ENCODE data around the gene CSF2.

Gene CSF2

GRCh38 chr5:132083071-132083678 is 9.6 kb downstream of the CSF2 start:
- no peak overlapping the region for H3K9ac ChIP-seq

GRCh38 chr5:132085686-132086085 is 12.1 kb downstream of the CSF2 start:
- Histone ChIP-seq H3K36me3 (no peaks in the 10 kb centered on the region), H3K4me1 (peaks cover 24% of the 10 kb centered on the region), H4K20me1 (no peaks in the 10 kb centered on the region), H3K9ac (no peak overlapping the region), H3K27ac (no peak overlapping the region), H3K4me2 (peak overlapping the region; percentile 50; the same call in 1 of the 2 replicates), H3K27me3 (no peaks in the 10 kb centered on the region), H3K4me3 (no peak overlapping the region), H3K9me3 (no peaks in the 10 kb centered on the region)
- no peak for TF ChIP-seq Cebpa-rat (IDR thresholded peaks at IDR 0.05)

More at GRCh38 chr5:132083071-132083678, 9.6 kb downstream of the CSF2 start:
- H4K20me1 ChIP-seq = no peaks in the 10 kb centered on the region
- no peaks in the 10 kb centered on the region for H3K27me3 ChIP-seq
- no peaks in the 10 kb centered on the region for H3K36me3 ChIP-seq
- no peaks in the 10 kb centered on the region for H3K9me3 ChIP-seq
- TF ChIP-seq Cebpa-rat (IDR thresholded peaks at IDR 0.05) = no peak
- no peak overlapping the region for H3K4me2 ChIP-seq
- no peak overlapping the region for H3K27ac ChIP-seq
- no peak overlapping the region for H3K4me3 ChIP-seq
- H3K4me1 ChIP-seq = peaks cover 22% of the 10 kb centered on the region

DNA sequence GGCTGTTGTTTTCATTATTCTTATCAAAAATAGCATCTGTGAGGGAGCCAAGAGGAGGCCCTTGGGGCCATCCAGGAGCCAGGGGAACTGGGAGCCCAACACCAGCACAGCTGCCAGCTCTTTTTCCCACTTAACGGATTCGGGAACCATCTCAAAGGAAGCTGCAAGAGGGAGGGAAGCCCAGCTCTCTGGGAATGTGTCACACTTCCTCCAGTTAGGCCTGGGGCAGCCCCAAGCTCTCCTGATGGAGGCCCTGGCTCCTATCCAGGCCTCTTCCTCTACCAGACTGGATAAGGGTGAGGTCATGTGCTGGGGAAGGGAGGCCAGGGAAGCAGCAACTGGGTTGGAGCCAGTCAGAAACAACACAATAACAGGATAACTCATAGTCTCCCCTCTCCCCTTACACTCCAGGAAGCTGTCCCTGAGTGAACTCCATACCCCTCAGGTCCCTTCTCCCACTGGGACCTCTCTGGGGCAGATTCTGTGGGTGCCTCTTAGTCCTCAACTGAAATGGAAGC is 12.7 kb downstream of the CSF2 start:
- H3K36me3 ChIP-seq = no peaks in the 10 kb centered on the region
- H3K4me3 ChIP-seq = no peak overlapping the region
- H3K9ac ChIP-seq = no peak overlapping the region
- H3K4me1 ChIP-seq = peaks cover 24% of the 10 kb centered on the region
- H3K9me3 ChIP-seq = no peaks in the 10 kb centered on the region
- TF ChIP-seq Cebpa-rat (IDR thresholded peaks at IDR 0.05) = no peak
- H3K27ac ChIP-seq = no peak overlapping the region
- no peaks in the 10 kb centered on the region for H4K20me1 ChIP-seq
- no peaks in the 10 kb centered on the region for H3K27me3 ChIP-seq
- H3K4me2 ChIP-seq = peak overlapping the region; percentile 50

GRCh38 chr5:132087176-132087575 is 13.6 kb downstream of the CSF2 start:
- TF ChIP-seq Cebpa-rat (IDR thresholded peaks at IDR 0.05) = no peak

GRCh38 chr5:132087661-132088060 is 14.1 kb downstream of the CSF2 start:
- peak overlapping the region; percentile 23 for H3K4me2 ChIP-seq
- H4K20me1 ChIP-seq = no peaks in the 10 kb centered on the region
- H3K36me3 ChIP-seq = no peaks in the 10 kb centered on the region

More at GRCh38 chr5:132087176-132087575, 13.6 kb downstream of the CSF2 start:
- Histone ChIP-seq H3K36me3 (no peaks in the 10 kb centered on the region), H3K9me3 (no peaks in the 10 kb centered on the region), H3K9ac (no peak overlapping the region), H3K4me1 (peaks cover 24% of the 10 kb centered on the region), H3K4me3 (no peak overlapping the region), H4K20me1 (no peaks in the 10 kb centered on the region), H3K27ac (no peak overlapping the region), H3K27me3 (no peaks in the 10 kb centered on the region), H3K4me2 (peak overlapping the region; percentile 23; the same call in 1 of the 2 replicates)

GRCh38 chr5:132089363-132089762 is 15.8 kb downstream of the CSF2 start:
- H3K27ac ChIP-seq = no peak overlapping the region
- H3K9me3 ChIP-seq = no peaks in the 10 kb centered on the region
- no peaks in the 10 kb centered on the region for H4K20me1 ChIP-seq
- peaks cover 29% of the 10 kb centered on the region for H3K4me1 ChIP-seq
- no peak overlapping the region for H3K4me3 ChIP-seq
- no peak overlapping the region for H3K4me2 ChIP-seq
- no peak overlapping the region for H3K9ac ChIP-seq
- no peaks in the 10 kb centered on the region for H3K27me3 ChIP-seq
- H3K36me3 ChIP-seq = no peaks in the 10 kb centered on the region
- TF ChIP-seq Cebpa-rat (IDR thresholded peaks at IDR 0.05) = no peak

More at GRCh38 chr5:132087661-132088060, 14.1 kb downstream of the CSF2 start:
- Histone ChIP-seq H3K9me3 (no peaks in the 10 kb centered on the region), H3K27me3 (no peaks in the 10 kb centered on the region), H3K4me3 (no peak overlapping the region), H3K27ac (no peak overlapping the region), H3K4me1 (peaks cover 24% of the 10 kb centered on the region), H3K9ac (no peak overlapping the region)
- TF ChIP-seq Cebpa-rat (IDR thresholded peaks at IDR 0.05) = no peak

- no peak overlapping the region for H3K27ac ChIP-seq
- no peaks in the 10 kb centered on the region for H3K9me3 ChIP-seq
- no peaks in the 10 kb centered on the region for H3K36me3 ChIP-seq
- H3K9ac ChIP-seq = no peak overlapping the region
- H4K20me1 ChIP-seq = no peaks in the 10 kb centered on the region
- H3K4me1 ChIP-seq = peaks cover 36% of the 10 kb centered on the region
- H3K4me2 ChIP-seq = no peak overlapping the region
- no peak overlapping the region for H3K4me3 ChIP-seq
- H3K27me3 ChIP-seq = no peaks in the 10 kb centered on the region
- TF ChIP-seq Cebpa-rat (IDR thresholded peaks at IDR 0.05) = no peak
Measured at GRCh38 chr5:132090107-132090506, 16.5 kb downstream of the CSF2 start.

DNA sequence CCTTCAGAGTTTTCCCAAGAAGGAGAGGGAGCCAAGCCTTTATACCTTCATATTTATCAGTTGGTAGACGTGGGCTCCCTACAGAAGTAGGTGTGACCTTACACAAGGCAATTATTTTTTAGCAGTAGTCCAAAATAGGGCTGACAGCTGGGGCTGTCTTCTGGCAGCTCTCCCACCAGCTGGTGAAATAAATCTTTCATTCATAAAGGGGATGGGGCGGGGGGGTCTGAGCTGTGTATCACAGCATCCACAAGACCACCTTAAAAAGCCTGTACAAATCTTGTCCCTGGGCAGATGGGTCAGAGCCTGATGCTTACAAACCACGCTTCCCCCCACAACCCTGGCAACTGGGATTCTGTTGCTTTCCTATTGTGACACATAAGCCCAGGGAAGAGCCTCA is 19.7 kb downstream of the CSF2 start:
- no peak for TF ChIP-seq Cebpa-rat (IDR thresholded peaks at IDR 0.05)
- peaks cover 23% of the 10 kb centered on the region for H3K4me1 ChIP-seq
- H3K9ac ChIP-seq = no peak overlapping the region
- no peaks in the 10 kb centered on the region for H3K9me3 ChIP-seq
- H3K4me2 ChIP-seq = no peak overlapping the region
- H3K36me3 ChIP-seq = no peaks in the 10 kb centered on the region
- H3K27ac ChIP-seq = no peak overlapping the region
- no peaks in the 10 kb centered on the region for H3K27me3 ChIP-seq
- no peak overlapping the region for H3K4me3 ChIP-seq
- H4K20me1 ChIP-seq = no peaks in the 10 kb centered on the region

- Histone ChIP-seq H3K27ac (no peak overlapping the region), H3K36me3 (no peaks in the 10 kb centered on the region), H3K4me3 (no peak overlapping the region), H3K4me2 (peak overlapping the region; percentile 68), H3K9me3 (no peaks in the 10 kb centered on the region), H3K4me1 (peaks cover 29% of the 10 kb centered on the region), H3K9ac (no peak overlapping the region), H3K27me3 (no peaks in the 10 kb centered on the region), H4K20me1 (no peaks in the 10 kb centered on the region)
- no peak for TF ChIP-seq Cebpa-rat (IDR thresholded peaks at IDR 0.05)
Measured at GRCh38 chr5:132094393-132095076, 20.9 kb downstream of the CSF2 start.

- no peak for TF ChIP-seq Cebpa-rat (IDR thresholded peaks at IDR 0.05)
Measured at GRCh38 chr5:132095077-132095410, 21.5 kb downstream of the CSF2 start.

More at GRCh38 chr5:132095077-132095410, 21.5 kb downstream of the CSF2 start:
- Histone ChIP-seq H3K4me1 (peaks cover 34% of the 10 kb centered on the region), H3K27me3 (no peaks in the 10 kb centered on the region), H3K36me3 (no peaks in the 10 kb centered on the region), H3K9ac (no peak overlapping the region), H3K9me3 (no peaks in the 10 kb centered on the region), H3K27ac (0 out of 2 replicates have a peak overlapping the region, but pooled peaks have one; percentile 25), H3K4me2 (peak overlapping the region; percentile 68), H3K4me3 (no peak overlapping the region), H4K20me1 (no peaks in the 10 kb centered on the region)

Data from BLaER1 (cell line).